HG03039 (cell line): ENCODE results near the gene PRKCA.
"Not testable (repeated sequence)": the region's sequence is repeated elsewhere in the genome, so short reads cannot be mapped to it uniquely, and the experiment has no call there.

Experiments used
- ATAC-seq: cut with Tn5 transposase; IDR thresholded peaks from one replicate; pipeline ENCODE4 v1.9.1; 2021; ENCODE audit warnings: mild to moderate bottlenecking, moderate library complexity; ENCODE audit not compliant: unreplicated experiment

The PRKCA gene

GRCh38 chr17:66322764-66323163 is 20.4 kb downstream of the PRKCA start:
- no peak for ATAC-seq

DNA sequence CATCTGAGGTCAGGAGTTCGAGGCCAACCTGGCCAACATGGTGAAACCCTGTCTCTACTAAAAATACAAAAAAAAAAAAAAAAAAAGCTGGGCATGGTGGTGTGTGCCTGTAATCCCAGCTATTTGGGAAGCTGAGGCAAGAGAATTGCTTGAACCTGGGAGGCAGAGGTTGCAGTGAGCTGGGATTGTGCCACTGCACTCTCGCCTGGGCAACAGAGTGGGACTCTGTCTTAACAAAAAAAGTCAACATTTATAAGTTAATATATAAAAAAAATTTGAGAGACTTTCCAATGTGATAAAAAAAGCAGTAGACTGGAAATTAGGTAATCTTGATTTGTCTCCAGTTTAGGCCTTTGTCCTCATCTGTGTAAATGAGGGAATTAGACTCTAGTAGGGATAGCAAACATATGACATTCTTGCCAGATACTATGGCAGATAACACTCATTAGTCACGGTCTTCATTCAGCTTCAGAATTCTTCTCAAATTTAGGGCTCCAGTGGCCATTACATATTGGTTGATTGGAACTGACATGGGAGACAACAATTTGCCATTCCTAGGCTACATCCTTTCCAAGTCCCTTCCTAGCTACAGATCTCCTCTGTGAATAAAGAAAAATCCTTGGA is 22.1 kb downstream of the PRKCA start:
- ATAC-seq, result not testable (repeated sequence)

DNA sequence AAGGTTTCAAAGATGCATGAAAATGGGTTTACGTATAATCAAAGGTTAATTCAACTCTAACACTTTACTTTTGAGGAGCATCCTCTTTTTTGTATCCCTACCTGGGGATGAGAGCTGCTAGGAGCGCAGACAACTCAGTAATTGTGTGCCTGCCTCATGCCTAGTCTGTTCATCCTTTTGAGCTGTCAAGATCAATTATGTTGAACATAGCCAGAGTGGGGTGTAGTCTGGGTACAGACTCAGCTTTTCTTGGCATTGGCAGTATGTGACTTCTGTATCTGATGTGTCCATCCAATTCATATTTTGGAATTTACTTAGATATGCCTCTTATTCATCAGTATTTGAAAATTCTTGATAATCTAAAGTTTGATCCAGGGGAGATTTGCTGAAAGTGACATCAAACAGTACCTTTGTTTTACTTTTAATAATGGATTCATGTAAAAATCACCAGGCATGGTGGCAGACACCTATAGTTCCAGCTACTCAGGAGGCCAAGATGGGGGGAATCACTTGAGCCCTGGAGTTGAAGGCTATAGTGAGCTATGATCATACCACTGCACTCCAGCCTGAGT is 24.1 kb downstream of the PRKCA start:
- ATAC-seq, result no peak

DNA sequence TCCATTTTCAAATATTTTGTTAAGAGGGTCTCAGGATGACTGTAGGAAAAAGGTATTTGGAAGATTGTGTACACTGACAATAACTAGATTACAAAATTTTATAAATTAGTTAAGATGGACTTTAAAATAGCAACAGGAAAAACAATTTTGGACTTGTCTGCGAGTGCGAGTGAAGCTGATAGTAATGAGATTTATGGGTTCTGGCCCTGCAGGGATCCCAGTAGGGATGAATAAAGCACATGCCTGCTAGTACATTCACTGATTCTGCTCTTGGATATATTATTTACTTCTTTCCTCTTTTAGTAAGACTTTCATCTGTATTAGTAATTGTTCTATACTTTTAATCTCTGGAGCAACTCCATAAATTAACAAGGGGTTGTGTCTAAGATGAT is 28.2 kb downstream of the PRKCA start:
- ATAC-seq, result no peak

GRCh38 chr17:66331038-66331816 is 28.8 kb downstream of the PRKCA start:
- no peak for ATAC-seq

DNA sequence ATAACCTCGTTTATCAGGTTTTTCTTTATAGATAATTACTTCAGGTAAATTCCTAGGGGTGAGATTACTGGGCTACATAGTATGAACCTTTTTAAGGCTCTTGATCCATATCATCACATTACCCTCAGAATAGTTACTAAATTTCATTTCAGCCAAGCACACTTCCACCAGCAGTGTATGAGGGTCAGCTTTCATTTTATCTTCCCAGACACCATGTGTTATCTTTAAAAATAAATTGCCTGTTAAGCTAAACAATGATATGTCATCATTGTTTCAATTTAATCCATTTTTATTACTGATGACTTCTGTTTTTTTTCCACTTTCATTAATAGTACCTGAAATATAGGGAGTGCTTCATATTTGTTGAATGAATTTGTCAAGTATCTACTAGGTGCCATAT is 33.4 kb downstream of the PRKCA start:
- ATAC-seq, result no peak

DNA sequence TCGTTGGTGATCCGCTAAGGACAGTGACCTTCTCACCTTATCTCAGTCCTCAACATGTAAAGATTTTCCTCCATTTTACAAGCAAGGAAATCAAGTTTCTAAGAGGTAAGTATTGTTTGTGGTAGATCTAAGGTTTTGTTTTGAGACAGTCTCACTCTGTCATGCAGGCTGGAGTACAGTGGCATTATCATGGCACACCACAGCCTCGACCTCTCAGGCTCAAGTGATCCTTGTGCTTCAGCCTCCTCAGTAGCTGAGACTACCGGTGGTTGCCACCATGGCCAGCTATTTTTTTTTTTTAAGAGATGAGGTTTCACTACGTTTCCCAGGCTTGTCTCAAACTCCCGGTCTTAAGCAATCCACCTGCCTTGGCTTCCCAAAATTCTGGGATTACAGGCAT is 34.9 kb downstream of the PRKCA start:
- ATAC-seq, result no peak

GRCh38 chr17:66337866-66338485 is 35.6 kb downstream of the PRKCA start:
- no peak for ATAC-seq

DNA sequence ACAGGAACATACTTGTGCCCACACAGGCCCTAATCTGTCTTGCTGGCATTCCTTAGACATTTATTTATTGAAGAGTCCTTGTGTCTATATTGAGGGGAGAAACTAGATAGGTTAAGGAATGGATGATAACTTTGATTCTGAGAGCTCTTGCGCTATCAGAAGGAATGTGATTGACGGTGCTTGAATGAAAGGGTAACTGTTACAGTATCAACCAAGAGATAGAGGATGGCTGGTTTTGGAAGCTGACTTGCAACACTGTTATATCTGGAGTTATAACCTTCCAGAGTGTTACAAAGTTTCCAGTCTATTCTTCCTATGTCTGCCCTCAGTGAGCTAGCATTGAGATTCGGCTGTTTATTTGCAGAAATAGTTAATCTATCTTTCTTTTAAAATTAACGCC is 36.5 kb downstream of the PRKCA start:
- ATAC-seq, result no peak

DNA sequence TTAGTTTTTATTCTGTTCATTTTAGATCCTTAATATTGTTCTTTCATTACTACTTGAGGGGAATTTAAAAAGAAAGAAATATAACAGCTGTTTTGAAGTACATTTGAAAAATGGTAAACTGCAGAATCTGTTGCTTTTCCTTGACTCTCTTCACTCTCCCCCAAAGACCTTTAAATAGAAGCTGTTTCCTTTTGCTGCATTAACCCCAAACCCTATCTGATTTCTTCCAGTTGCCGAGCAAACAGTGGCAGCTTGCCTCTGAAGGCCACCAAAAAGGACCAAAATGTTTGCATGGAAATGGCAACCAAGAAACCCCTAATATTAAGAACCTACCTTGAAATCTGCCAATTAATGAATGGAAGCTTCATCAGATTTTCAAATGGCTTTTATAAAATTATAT is 37.1 kb downstream of the PRKCA start:
- no peak for ATAC-seq

DNA sequence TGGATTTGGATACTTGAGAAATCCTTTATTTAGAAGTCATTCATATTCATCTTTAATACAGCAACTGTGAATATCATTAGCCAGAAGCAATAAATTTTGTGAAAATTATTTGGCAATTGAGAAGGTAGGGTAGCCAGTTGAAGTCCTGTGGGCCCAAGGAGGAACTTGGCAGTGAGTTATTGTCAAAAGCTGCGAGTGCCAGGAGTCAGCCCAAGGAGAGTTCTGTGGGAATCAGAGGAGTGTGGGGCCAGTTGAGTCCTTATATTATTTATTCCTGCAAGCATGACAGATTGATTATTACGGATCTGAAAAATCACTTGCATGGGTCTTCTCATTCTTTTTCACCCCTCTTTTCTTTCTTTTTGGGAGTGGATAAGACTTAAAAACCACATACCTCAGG is 38.3 kb downstream of the PRKCA start:
- ATAC-seq, result no peak

GRCh38 chr17:66341462-66341861 is 39.0 kb downstream of the PRKCA start:
- no peak for ATAC-seq

DNA sequence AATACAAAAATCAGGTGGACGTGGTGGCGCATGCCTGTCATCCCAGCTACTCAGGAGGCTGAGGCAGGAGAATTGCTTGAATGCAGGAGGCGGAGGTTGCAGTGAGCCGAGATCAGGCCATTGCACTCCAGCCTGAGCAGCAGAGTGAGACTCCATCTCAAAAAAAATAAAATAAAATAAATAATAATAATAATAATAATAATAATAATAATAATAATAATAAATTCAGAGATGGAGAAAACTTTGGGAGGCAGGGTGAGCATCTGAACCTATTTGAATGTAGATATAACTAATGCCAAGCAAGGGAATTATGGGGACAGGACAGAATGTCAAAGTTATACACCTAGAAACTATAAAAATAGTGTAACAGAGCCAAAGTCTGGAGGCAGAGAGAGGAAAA is 39.9 kb downstream of the PRKCA start:
- not testable (repeated sequence) for ATAC-seq

- ATAC-seq, result no peak
Observed at GRCh38 chr17:66343531-66344078, 41.2 kb downstream of the PRKCA start.

- ATAC-seq, result no peak
Observed at GRCh38 chr17:66344473-66344872, 42.1 kb downstream of the PRKCA start.

GRCh38 chr17:66345264-66345663 is 42.9 kb downstream of the PRKCA start:
- no peak for ATAC-seq

DNA sequence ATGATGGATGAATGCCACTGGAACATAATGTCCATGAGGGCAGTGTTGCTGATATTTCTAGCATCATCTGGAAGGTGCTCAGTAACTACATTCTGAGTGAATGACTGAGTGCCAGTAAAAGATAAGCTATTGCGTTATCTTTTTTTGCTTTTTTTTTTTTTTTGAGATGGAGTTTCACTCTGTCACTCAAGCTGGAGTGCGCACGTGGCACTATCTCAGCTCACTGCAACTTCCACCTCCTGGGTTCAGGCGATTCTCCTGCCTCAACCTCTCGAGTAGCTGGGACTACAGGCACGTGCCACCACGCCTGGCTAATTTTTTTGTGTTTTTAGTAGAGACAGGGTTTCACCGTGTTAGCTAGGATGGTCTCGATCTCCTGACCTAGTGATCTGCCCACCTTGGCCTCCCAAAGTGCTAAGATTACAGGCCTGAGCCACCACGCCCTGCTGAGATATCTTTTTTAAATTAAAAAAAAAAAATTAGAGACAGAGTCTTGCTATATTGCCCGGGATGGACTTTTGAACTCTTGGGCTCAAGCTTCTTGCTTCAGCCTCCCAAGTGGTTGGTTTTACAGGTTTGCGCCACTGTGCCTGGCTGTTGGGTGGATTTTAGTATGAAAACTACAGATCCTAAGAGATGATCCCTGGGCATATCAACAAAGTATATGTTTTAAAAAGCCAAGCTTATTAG is 43.7 kb downstream of the PRKCA start:
- ATAC-seq, result not testable (repeated sequence)

- no peak for ATAC-seq
Observed at GRCh38 chr17:66347661-66348514, 45.5 kb downstream of the PRKCA start.

GRCh38 chr17:66348584-66349165 is 46.3 kb downstream of the PRKCA start:
- ATAC-seq, result no peak
